ENCODE measurements around the gene ANKLE2. TPM values are rescaled to one million over a fixed set of nuclear protein-coding genes. Genes with fewer than 3 reads are reported as not detected.
"Not testable (repeated sequence)": the region's sequence is repeated elsewhere in the genome, so short reads cannot be mapped to it uniquely, and the experiment has no call there.

ANKLE2 gene
- polyA plus RNA-seq, 1 donor: 46.1 TPM

GRCh38 chr12:132719141-132719953 is 42.3 kb downstream of the ANKLE2 start:
- DNase-seq (ENCODE audit: low read depth): no peak

- no peak for DNase-seq (ENCODE audit: low read depth)
Observed at GRCh38 chr12:132718644-132719043, 43.0 kb downstream of the ANKLE2 start.

GRCh38 chr12:132717531-132718387 is 43.9 kb downstream of the ANKLE2 start:
- no peak for DNase-seq (ENCODE audit: low read depth)

GRCh38 chr12:132717011-132717410 is 44.6 kb downstream of the ANKLE2 start:
- no peak for DNase-seq (ENCODE audit: low read depth)

- no peak for DNase-seq (ENCODE audit: low read depth)
Observed at GRCh38 chr12:132716356-132716755, 45.3 kb downstream of the ANKLE2 start.

- no peak for DNase-seq (ENCODE audit: low read depth)
Observed at GRCh38 chr12:132715874-132716273, 45.8 kb downstream of the ANKLE2 start.

GRCh38 chr12:132713123-132713522 is 48.5 kb downstream of the ANKLE2 start:
- DNase-seq (ENCODE audit: low read depth): no peak

GRCh38 chr12:132711080-132711843 is 50.4 kb downstream of the ANKLE2 start:
- no peak for DNase-seq (ENCODE audit: low read depth)

GRCh38 chr12:132710405-132711079 is 51.1 kb downstream of the ANKLE2 start, which contains the start of gene PGAM5:
TSS of gene PGAM5 (plus strand) at chr12:132710842. CDS start at chr12:132710877, 35 bp downstream.
- peak; percentile 67 for DNase-seq (ENCODE audit: low read depth)

- DNase-seq (ENCODE audit: low read depth): no peak
Observed at GRCh38 chr12:132710043-132710404, 51.6 kb downstream of the ANKLE2 start.

GRCh38 chr12:132708150-132708549 is 53.5 kb downstream of the ANKLE2 start:
- DNase-seq (ENCODE audit: low read depth): no peak

GRCh38 chr12:132707241-132707640 is 54.4 kb downstream of the ANKLE2 start:
- no peak for DNase-seq (ENCODE audit: low read depth)

GRCh38 chr12:132703641-132704040 is 58.0 kb downstream of the ANKLE2 start:
- DNase-seq (ENCODE audit: low read depth): no peak

GRCh38 chr12:132702640-132703039 is 59.0 kb downstream of the ANKLE2 start:
- DNase-seq (ENCODE audit: low read depth): no peak

GRCh38 chr12:132700212-132700822 is 61.3 kb downstream of the ANKLE2 start:
- no peak for DNase-seq (ENCODE audit: low read depth)

GRCh38 chr12:132698341-132698740 is 63.3 kb downstream of the ANKLE2 start:
- no peak for DNase-seq (ENCODE audit: low read depth)

GRCh38 chr12:132695431-132695830 is 66.2 kb downstream of the ANKLE2 start:
- no peak for DNase-seq (ENCODE audit: low read depth)

GRCh38 chr12:132694888-132695287 is 66.7 kb downstream of the ANKLE2 start:
- not testable (repeated sequence) for DNase-seq (ENCODE audit: low read depth)

GRCh38 chr12:132692030-132692429 is 69.6 kb downstream of the ANKLE2 start:
- not testable (repeated sequence) for DNase-seq (ENCODE audit: low read depth)

- DNase-seq (ENCODE audit: low read depth): no peak
Observed at GRCh38 chr12:132690112-132690511, 71.5 kb downstream of the ANKLE2 start.

GRCh38 chr12:132689227-132689626 is 72.4 kb downstream of the ANKLE2 start:
- DNase-seq (ENCODE audit: low read depth): no peak

Measured in forelimb muscle (tissue), 1 donor.